MG63 (cell line): ENCODE measurements around the gene HOXD9. TPM values are rescaled to one million over a fixed set of nuclear protein-coding genes. Genes with fewer than 3 reads are reported as not detected.
A peak's percentile ranks its signal among the peaks of the same experiment; 100 is the strongest.

Experiments used
- DNase-seq: peaks from one replicate; pipeline ENCODE4 v3.0.0-alpha.2; 2020
- H3K27me3 ChIP-seq: fragments of 250-450 bp; sonication (Bioruptor Pico); 2 replicates; pipeline ENCODE4 v1.5.1; 2020; ENCODE audit warnings: mild to moderate bottlenecking, moderate library complexity
- H3K36me3 ChIP-seq: fragments of 250-450 bp; sonication (Bioruptor Pico); 2 replicates; pipeline ENCODE4 v1.5.1; 2020; ENCODE audit warnings: mild to moderate bottlenecking, moderate library complexity
- H3K4me3 ChIP-seq: fragments of 250-450 bp; sonication (Bioruptor Pico); 2 replicates; pipeline ENCODE4 v1.5.1; 2020; ENCODE audit warnings: mild to moderate bottlenecking, moderate library complexity
- H3K9me3 ChIP-seq: fragments of 250-450 bp; sonication (Bioruptor Pico); 2 replicates; pipeline ENCODE4 v1.5.1; 2020; ENCODE audit warnings: mild to moderate bottlenecking, moderate library complexity
- total RNA-seq: library from RNA; depleted of rRNA; stranded (reverse); fragments of >200 nt; shearing (Covaris generic); gene quantifications from 2 replicates; pipeline ENCODE4 v1.2.3, GENCODE V29; 2014; ENCODE audit warnings: low replicate concordance

The HOXD9 gene
- total RNA-seq, 1 experiment from 2014 or later, result 0.16 TPM

DNA sequence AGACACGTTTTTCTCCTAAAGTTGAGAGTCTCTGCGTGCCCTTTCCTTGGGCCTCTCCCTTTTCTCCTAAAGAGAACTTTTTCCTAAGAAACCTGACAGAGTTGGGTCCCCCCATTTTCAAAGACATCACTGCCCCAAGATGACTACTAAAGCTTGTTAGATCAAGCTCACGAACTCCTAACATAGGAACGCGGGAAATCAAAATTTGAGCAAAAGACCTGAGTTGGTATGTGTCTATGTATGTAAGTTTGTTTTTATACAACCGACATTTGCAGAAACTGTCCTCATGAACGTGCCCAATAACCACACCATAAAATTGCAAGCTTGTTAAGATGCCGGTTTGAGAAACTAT lies 28.6 kb upstream of the HOXD9 start:
- peaks cover 13% of the 10 kb centered on the region for H3K27me3 ChIP-seq
- peaks cover 4% of the 10 kb centered on the region; the same call in 1 of the 2 replicates for H3K36me3 ChIP-seq
- DNase-seq, result no peak
- no peaks in the 10 kb centered on the region for H3K9me3 ChIP-seq
- peak overlapping the region; percentile 59 for H3K4me3 ChIP-seq

DNA sequence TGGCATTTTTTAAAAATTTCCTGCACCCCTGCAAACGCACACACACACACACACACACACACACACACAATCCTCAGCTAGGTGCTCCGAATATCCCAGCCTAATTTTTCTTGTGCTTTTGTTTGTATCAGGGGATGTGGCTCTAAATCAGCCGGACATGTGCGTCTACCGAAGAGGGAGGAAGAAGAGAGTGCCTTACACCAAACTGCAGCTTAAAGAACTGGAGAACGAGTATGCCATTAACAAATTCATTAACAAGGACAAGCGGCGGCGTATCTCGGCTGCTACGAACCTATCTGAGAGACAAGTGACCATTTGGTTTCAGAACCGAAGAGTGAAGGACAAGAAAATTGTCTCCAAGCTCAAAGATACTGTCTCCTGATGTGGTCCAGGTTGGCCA lies 28.2 kb upstream of the HOXD9 start:
- peaks cover 11% of the 10 kb centered on the region for H3K27me3 ChIP-seq
- no peak for DNase-seq
- peak overlapping the region; percentile 59; the same call in 1 of the 2 replicates for H3K4me3 ChIP-seq
- H3K36me3 ChIP-seq, result peaks cover 4% of the 10 kb centered on the region; the same call in 1 of the 2 replicates
- no peaks in the 10 kb centered on the region for H3K9me3 ChIP-seq

DNA sequence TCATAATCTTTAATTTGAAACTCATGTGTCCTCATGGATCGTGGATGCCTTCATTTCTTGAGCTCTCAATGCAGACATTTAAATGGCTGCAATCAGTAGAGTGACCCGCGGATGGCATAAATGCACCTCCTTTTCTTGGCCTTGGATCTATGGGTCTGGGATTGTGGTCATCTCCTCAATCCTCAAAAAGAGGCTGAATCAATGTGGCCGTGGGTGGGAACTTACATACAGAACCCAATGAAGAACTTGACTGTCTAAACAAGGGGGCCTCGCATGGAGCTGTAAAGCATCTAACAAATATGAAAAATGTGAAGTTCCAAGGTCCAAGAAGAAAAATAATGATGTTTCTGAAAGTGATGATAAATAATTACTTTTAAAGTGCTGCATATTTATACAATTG lies 27.1 kb upstream of the HOXD9 start:
- DNase-seq, result no peak
- H3K4me3 ChIP-seq, result no peak overlapping the region
- peaks cover 4% of the 10 kb centered on the region; the same call in 1 of the 2 replicates for H3K36me3 ChIP-seq
- peaks cover 2% of the 10 kb centered on the region; the same call in 1 of the 2 replicates for H3K27me3 ChIP-seq
- no peaks in the 10 kb centered on the region for H3K9me3 ChIP-seq

DNA sequence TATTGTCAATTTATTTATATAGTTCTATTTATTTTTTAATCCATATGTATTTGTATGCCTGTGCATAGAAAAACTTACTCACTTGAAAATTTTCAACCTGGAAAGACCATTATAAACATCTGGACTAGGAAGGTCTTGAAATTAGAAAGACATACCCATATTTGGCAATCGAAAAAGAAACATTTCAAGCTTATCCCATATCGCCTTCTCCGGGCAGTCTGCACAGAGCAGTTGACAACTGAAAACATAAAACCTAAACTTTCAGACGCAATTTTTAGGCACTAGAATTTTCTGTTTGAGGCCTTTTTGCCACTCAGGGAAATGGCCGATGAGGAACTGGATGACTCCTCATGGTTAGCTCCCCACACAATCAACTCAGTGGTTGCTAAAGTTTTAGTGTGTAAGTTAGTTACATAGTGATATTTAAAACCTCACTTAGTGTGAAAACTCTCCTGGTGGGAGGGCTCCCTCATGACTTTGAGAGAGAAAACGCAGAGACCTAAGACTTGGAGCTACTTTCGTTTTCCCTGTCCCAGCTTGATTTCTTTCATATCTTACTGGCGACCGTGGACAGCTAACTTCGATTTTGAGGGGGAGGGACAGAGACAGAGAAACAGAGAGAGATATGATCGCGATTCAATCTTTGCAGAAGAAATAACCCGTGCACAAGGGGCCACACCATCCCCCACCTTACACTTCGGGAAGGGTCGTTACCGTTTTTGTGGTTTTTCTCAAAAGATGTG lies 26.1 kb upstream of the HOXD9 start:
- peaks cover 4% of the 10 kb centered on the region; the same call in 1 of the 2 replicates for H3K36me3 ChIP-seq
- H3K9me3 ChIP-seq, result no peaks in the 10 kb centered on the region
- H3K27me3 ChIP-seq, result peaks cover 2% of the 10 kb centered on the region; the same call in 1 of the 2 replicates
- peak overlapping the region; percentile 63 for H3K4me3 ChIP-seq
- DNase-seq, result no peak

DNA sequence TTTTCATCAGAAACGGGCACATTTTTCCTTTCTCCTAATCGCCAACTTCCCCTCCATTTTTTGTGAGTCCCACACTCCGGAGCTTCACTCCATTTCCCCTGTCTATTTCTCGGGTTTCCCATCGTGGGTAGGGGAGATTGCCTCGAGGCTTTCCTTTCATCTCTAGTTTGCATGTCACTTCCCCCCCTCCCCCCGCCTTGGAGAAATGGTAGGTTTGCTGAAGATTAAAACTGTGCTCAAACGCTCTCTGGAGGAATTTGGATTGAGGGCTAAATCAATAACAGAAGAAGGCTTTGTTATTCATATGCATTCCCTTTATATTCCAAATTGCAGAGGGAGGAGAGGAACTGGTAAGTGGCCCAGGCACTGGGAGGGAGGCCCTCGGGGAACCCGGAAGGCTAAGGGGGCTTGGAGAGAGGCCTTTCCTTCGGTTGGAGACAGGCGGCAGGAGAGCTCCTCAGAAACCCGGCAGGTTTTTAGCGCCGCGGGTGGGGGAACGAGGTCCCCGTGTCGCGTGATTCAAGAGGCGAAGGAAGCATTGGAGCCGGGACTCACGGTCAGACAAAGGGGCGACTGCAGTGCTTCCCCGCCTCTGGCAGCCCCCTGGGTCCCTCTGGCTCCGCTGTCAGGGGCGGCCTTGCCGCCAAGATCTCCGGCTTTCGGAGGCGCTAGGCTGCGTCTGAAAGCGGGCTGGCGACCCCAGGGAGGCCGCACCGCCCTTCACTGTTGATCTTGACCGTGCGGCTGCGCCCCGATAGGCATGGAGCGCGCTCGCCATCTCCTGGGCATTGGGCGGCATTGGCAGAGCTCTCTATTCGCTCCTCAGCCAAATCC lies 25.3 kb upstream of the HOXD9 start:
- H3K36me3 ChIP-seq, result peaks cover 4% of the 10 kb centered on the region; the same call in 1 of the 2 replicates
- peaks cover 2% of the 10 kb centered on the region; the same call in 1 of the 2 replicates for H3K27me3 ChIP-seq
- peak; percentile 85 for DNase-seq
- no peaks in the 10 kb centered on the region for H3K9me3 ChIP-seq
- H3K4me3 ChIP-seq, result peak overlapping the region; percentile 63

DNA sequence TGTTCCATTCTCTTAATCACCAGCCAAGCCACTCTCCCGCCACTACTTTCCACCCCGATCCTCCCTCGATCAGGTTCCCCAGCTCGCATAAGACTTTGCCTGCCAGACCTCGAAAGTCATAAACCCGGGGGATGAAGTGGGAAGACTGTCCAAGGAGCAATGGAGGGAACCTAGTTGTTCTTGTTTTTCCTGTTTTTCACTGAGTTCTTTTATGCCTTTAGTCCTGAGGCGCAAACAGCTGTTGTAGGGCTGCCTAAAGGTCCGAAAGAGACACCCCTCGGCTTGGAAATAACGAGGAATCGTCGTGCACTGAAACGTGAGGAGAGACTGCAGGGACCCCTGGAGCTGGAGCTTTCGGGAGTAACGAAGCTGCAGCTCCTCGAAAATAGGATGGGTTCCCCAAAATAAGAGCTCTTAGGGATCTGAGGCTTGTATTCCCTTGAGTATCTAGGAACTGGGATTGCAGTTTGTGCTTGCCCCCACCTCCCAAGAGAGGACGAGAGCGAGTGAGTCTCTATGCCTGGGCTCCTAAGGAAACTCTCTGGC lies 24.6 kb upstream of the HOXD9 start:
- Histone ChIP-seq H3K27me3 (peaks cover 2% of the 10 kb centered on the region; the same call in 1 of the 2 replicates), H3K9me3 (no peaks in the 10 kb centered on the region), H3K4me3 (peak overlapping the region; percentile 63), H3K36me3 (peaks cover 4% of the 10 kb centered on the region; the same call in 1 of the 2 replicates)
- DNase-seq, result no peak

DNA sequence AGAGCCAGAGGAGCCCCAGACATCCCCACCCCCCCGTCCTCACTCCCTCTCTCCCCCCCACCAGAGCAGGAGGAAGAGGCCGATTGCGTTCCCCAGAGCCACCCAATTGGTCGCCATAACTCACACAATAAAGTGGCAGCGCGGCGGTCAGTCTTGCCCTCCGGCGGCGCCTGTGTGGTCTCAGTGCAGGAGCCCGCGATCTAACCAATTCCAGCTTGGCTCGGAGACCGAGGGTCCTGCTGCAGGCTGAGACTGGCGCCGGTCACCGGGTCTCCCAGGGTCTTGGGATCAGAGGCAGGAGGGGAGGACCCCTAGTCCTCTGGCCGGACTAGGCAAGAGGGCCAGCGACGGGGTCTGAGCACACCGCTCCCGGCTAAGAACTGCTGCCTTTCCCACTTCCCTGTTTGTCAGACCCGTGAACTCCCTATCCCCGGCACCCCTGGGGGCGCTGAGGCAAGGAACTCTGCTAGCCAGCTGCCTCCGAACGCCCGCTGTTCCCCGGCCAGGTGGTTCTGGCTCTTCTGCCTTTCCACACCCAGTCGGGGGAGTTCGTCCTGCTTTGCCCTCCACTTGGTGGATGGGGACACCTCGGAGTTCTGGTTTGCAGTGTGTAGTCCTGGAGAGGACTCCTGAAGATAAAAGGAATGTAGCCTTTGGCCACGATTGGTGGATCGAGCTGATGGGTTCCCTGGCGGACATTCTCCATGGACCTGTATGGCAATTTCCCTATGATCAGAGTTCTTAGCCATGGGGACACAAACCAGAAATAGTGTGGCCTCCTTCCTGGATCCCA lies 24.0 kb upstream of the HOXD9 start:
- Histone ChIP-seq H3K4me3 (no peak overlapping the region), H3K27me3 (peaks cover 2% of the 10 kb centered on the region; the same call in 1 of the 2 replicates), H3K9me3 (no peaks in the 10 kb centered on the region), H3K36me3 (peaks cover 4% of the 10 kb centered on the region; the same call in 1 of the 2 replicates)
- DNase-seq, result no peak

DNA sequence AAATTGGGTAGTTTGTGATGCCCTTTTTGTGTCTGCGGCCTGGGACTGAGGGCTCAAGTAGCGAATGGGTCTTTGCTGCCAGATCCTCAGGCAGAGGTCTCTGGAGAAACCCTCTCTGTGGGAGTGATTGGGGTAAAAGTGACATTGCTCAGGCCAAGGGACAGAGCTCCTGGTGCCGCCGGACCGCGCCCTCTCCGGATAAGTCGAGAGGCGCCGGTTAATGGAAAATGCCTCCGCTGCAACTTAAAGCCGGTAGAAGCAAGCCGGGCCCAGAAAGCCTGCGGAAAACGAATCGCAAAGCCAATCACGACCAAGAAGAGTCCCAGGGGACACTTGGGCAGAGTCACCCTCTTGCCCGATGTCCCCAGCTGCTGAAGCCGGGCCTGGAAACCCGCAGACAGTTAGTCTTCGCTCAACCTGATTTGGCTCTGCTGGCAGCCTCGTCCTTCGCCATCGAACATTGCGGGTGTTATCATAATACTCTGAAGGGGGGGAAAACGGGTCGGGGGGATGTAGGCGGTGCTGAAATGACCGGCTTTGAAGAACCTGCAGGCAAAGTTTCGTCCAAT lies 23.3 kb upstream of the HOXD9 start:
- peaks cover 2% of the 10 kb centered on the region; the same call in 1 of the 2 replicates for H3K27me3 ChIP-seq
- no peaks in the 10 kb centered on the region for H3K9me3 ChIP-seq

DNA sequence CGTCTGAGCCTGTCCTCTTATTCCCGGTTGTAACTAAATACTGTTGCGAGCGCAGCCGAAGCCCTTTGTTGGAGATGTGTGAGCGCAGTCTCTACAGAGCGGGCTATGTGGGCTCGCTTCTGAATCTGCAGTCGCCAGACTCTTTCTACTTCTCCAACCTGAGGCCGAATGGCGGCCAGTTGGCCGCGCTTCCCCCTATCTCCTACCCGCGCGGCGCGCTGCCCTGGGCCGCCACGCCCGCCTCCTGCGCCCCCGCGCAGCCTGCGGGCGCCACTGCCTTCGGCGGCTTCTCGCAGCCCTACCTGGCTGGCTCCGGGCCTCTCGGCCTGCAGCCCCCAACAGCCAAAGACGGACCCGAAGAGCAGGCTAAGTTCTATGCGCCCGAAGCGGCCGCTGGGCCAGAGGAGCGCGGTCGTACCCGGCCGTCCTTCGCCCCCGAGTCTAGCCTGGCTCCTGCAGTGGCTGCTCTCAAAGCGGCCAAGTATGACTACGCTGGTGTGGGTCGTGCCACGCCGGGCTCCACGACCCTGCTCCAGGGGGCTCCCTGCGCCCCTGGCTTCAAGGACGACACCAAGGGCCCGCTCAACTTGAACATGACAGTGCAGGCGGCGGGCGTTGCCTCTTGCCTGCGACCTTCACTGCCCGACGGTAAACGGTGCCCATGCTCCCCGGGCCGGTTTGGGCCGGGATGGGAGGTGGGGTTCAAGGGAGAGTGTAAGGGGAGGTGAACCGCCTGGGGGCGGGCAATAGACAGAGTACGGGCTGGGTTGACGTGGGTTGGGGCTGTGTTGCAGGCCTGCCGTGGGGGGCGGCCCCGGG lies 22.6 kb upstream of the HOXD9 start, which contains the start of gene HOXD12:
Gene HOXD12 (plus strand): TSS at position 68 of the 819 bp plus-strand sequence. CDS start 7 bp downstream, at position 75.
- H3K27me3 ChIP-seq, result peaks cover 2% of the 10 kb centered on the region; the same call in 1 of the 2 replicates
- H3K4me3 ChIP-seq, result no peak within 1 kb of the TSS
- H3K9me3 ChIP-seq, result no peaks in the 10 kb centered on the region
- DNase-seq, result no peak
- H3K36me3 ChIP-seq, result no peaks in the 10 kb centered on the region; the same call in 1 of the 2 replicates

More for the DNA sequence above, 23.3 kb upstream of the HOXD9 start:
- no peak for DNase-seq
- Histone ChIP-seq H3K36me3 (peaks cover 4% of the 10 kb centered on the region; the same call in 1 of the 2 replicates), H3K4me3 (no peak overlapping the region)

DNA sequence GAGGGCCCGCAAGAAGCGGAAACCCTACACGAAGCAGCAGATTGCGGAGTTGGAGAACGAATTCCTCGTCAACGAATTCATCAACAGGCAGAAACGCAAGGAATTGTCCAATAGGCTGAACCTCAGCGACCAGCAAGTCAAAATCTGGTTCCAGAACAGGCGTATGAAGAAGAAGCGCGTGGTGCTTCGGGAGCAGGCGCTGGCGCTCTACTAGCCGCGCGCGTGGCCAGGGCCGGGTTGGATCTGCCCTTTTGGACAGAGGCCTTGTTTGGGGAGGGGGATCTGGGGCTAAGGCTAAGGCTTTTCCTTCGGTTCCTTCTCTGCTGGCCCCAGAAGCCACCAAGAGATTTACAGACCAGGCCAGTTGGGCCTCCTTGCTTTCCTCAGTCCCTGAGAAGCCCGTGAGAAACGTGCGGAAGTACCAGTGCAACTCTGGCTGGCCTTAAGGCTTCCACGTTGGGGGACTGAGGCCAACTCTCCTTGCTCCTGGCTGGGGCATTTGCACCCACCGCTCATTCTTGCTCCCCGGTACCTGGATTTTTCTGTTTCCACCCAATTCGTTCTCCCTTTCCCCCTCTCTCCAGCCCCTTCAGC lies 21.9 kb upstream of the HOXD9 start:
- DNase-seq, result no peak
- Histone ChIP-seq H3K4me3 (no peak overlapping the region), H3K27me3 (peaks cover 2% of the 10 kb centered on the region; the same call in 1 of the 2 replicates), H3K9me3 (no peaks in the 10 kb centered on the region), H3K36me3 (no peaks in the 10 kb centered on the region; the same call in 1 of the 2 replicates)

DNA sequence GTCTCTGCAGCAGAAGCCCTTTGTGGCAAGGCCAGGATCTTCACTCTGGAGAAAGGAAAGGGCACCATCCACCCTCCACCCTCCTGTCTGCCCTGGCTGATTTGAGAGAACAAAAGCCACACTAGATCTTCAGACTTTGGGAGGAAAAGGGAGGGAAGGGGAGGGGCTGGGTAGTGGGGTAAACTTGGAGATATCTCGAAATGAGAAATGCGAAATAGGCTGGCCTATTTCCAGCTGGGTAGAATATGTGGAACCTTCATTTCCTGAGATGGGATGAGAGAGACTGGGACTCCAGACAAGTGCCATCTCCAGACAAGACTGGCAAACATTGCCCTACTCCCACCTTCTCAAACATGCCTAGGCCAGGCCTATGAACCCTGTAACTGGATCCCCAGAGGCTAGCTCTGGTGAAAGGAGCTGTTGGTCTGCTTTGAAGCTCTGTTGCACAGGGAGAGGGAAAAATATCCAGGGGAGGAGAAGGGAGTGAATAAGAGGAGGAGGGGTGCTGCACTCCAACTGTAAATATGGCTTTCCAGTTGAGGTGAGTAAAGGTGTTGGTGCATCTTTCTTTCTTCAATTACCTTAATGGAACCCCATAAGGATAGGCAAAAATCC lies 21.2 kb upstream of the HOXD9 start:
- no peaks in the 10 kb centered on the region for H3K9me3 ChIP-seq
- no peaks in the 10 kb centered on the region for H3K36me3 ChIP-seq
- peaks cover 2% of the 10 kb centered on the region; the same call in 1 of the 2 replicates for H3K27me3 ChIP-seq
- no peak overlapping the region for H3K4me3 ChIP-seq
- no peak for DNase-seq

DNA sequence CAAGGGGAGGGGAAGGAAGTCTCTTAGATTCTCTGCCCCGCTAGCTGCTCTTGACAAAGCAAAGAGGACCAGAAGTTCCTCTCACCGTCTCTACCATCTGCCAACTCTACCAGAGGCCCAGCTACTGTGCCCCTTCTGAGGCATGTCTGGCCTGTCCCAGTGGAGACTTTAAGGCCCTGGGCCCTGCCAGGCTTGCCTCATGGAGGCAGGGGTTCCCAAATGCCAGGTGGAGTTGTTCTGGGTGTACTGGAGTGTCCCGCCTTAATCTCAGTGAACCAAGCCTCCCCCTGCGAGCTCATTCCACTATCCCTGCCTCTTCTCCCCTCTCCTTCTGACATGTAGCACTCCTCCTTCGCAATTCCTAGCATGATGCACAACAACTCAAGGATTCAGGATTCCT lies 20.7 kb upstream of the HOXD9 start:
- DNase-seq, result no peak
- H3K36me3 ChIP-seq, result no peaks in the 10 kb centered on the region
- H3K9me3 ChIP-seq, result no peaks in the 10 kb centered on the region
- peaks cover 2% of the 10 kb centered on the region; the same call in 1 of the 2 replicates for H3K27me3 ChIP-seq
- H3K4me3 ChIP-seq, result no peak overlapping the region

DNA sequence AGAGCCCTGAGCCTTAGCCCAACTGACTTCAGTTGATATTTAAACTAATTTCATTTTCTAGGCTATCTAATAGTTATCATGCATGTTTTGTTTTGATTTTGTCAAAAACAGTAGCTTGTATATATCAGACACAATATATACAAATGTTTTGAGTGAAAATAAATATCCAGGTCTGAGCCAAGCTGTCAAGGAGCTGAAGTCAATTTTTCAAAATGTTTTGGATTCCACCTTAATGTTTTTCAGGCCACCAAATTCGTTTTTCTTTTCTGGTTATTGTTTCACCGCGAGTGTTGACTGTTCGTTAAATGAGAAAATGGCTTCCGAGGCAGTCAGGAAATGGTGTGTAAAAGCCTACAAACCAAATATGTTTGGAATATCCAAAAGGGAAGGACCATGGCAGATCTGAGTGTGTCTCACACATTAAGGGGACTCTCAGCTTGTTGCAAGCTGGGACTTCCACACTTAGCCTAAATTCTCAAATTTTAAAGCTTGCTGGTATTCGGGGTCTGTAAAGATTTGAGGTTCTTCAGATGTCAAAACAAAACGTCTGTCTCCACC lies 20.1 kb upstream of the HOXD9 start:
- H3K9me3 ChIP-seq, result no peaks in the 10 kb centered on the region
- peaks cover 2% of the 10 kb centered on the region; the same call in 1 of the 2 replicates for H3K27me3 ChIP-seq
- H3K4me3 ChIP-seq, result no peak overlapping the region
- no peaks in the 10 kb centered on the region for H3K36me3 ChIP-seq
- no peak for DNase-seq

DNA sequence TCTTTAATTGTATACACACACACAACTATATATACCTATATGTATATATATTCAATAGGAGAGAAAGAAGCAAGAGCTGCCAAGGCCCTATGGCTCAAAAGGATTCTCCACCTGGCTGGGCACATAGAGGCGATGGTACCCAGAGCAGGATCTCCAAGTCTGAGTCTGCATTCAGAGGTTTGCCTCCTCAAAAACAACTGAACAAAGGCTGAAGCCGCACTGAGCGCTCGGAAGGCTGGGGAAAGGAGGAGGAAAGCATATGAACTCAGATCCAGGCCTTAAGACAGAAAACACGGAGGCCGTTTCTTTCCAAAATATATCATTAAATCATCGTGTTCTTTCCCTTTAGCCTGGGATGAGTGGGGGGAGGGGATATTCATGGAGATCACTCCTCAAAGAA lies 19.3 kb upstream of the HOXD9 start:
- Histone ChIP-seq H3K27me3 (no peaks in the 10 kb centered on the region), H3K36me3 (no peaks in the 10 kb centered on the region), H3K4me3 (peak overlapping the region; percentile 62), H3K9me3 (no peaks in the 10 kb centered on the region)
- DNase-seq, result no peak
